ENCODE measurements around the gene CTAGE8. TPM values are rescaled to one million over a fixed set of nuclear protein-coding genes. Genes with fewer than 3 reads are reported as not detected.
"Not testable (repeated sequence)": the region's sequence is repeated elsewhere in the genome, so short reads cannot be mapped to it uniquely, and the experiment has no call there.

CTAGE8 gene
- total and polyA plus RNA-seq, 2 of the 8 experiments (the other 6 are each of a cell fraction or from before 2014, with no cell fraction given) = not detected

GRCh38 chr7:144259067-144259466 is 10.0 kb downstream of the CTAGE8 start:
- H3K56ac ChIP-seq (replicated peaks; ENCODE audit: insufficient read length, low read depth, low read length); H3K18ac ChIP-seq (ENCODE audit: extremely low read depth, low read length); CTCF ChIA-PET (ENCODE audit: partially characterized antibody); H3K79me2 ChIP-seq (ENCODE audit: control insufficient read depth in 1 of 2, insufficient read depth in 2 of 2, low read length in 2 of 2); H2AFZ ChIP-seq (ENCODE audit: low read length); FAIRE-seq; H2AK5ac ChIP-seq (ENCODE audit: low read depth, low read length); H3K9ac ChIP-seq (replicated peaks in 1 of 4; ENCODE audit: extremely low read depth in 1 of 4, low read depth in 3 of 4, low read length in 3 of 4); H3K4me2 ChIP-seq (ENCODE audit: insufficient read depth in 1 of 2, low read depth in 2 of 2, low read length in 2 of 2); H2BK15ac ChIP-seq (ENCODE audit: low read length); H3K4ac ChIP-seq (replicated peaks; ENCODE audit: insufficient read length, low read depth, low read length); H4K20me1 ChIP-seq (replicated peaks in 1 of 2; ENCODE audit: control insufficient read depth in 1 of 2, insufficient read depth in 2 of 2, low read length in 2 of 2); H2BK12ac ChIP-seq (ENCODE audit: low read depth, low read length); H3K4me1 ChIP-seq (replicated peaks in 1 of 4; ENCODE audit: control insufficient read depth in 3 of 4, insufficient read depth in 4 of 4, low read length in 3 of 4); H3K4me3 ChIP-seq (ENCODE audit: extremely low read depth in 1 of 4, insufficient read depth in 2 of 4, low read depth in 3 of 4, low read length in 4 of 4); H3K79me1 ChIP-seq (ENCODE audit: low read depth, low read length); H3K23me2 ChIP-seq (ENCODE audit: low read depth, low read length); H2BK120ac ChIP-seq (replicated peaks; ENCODE audit: low read depth, low read length); POLR2A ChIA-PET (ENCODE audit: partially characterized antibody); H3K27me3 ChIP-seq (replicated peaks in 1 of 4; ENCODE audit: control insufficient read depth in 3 of 4, extremely low read depth in 1 of 4, insufficient read depth in 3 of 4, low read length in 3 of 4); H4K91ac ChIP-seq (replicated peaks; ENCODE audit: insufficient read length, low read length); H3K9me3 ChIP-seq (ENCODE audit: insufficient read depth in 2 of 2, low read depth in 1 of 2, low read length in 1 of 2); H3K23ac ChIP-seq (ENCODE audit: insufficient read length); H4K8ac ChIP-seq (ENCODE audit: extremely low read depth, insufficient read depth, low read length); H3K27ac ChIP-seq (ENCODE audit: low read depth, low read length); H2BK20ac ChIP-seq (ENCODE audit: low read length); H2BK5ac ChIP-seq (ENCODE audit: low read depth, low read length); DNase-seq (ENCODE audit: low read depth in 1 of 2, low spot score in 2 of 2); H4K5ac ChIP-seq (ENCODE audit: insufficient read length, low read depth, low read length); H3K36me3 ChIP-seq (ENCODE audit: control insufficient read depth in 2 of 4, insufficient read depth in 4 of 4, low read length in 3 of 4); H3K14ac ChIP-seq (ENCODE audit: insufficient read length): not testable (repeated sequence)
- WGBS, 2 experiments (ENCODE audit: extremely low coverage in 1 of 2, insufficient coverage in 1 of 2, insufficient read length in 1 of 2, insufficient replicate concordance in 2 of 2, low coverage in 1 of 2, low lambda C conversion rate in 2 of 2, missing lambda C conversion rate in 1 of 2) = no CpG with 5 or more reads among the region's 14 CpGs
